WTC11 (cell line): ENCODE measurements around the gene MEGF9. TPM values are rescaled to one million over a fixed set of nuclear protein-coding genes. Genes with fewer than 3 reads are reported as not detected.

Experiments used
- ATAC-seq: fragments of 200-7000 bp; cut with Tn5 transposase; 2 replicates; pipeline ENCODE4 v1.10.0; 2021; ENCODE audit warnings: mild to moderate bottlenecking, moderate library complexity
- CTCF ChIA-PET: fragments of 300-600 bp; sonication (Branson Sonifier 250); formaldehyde crosslinking; loops from one replicate; lab custom pipeline; 2021; ENCODE audit warnings: antibody characterized with exemption; lab: Charles Lee
- POLR2A ChIA-PET: fragments of 350-600 bp; sonication (Branson Sonifier 250); formaldehyde crosslinking; loops from one replicate; lab custom pipeline; 2021; ENCODE audit warnings: antibody characterized with exemption; lab: Charles Lee
- DNase-seq: peaks from one replicate; pipeline ENCODE4 v3.0.0; 2021; ENCODE audit warnings: low spot score
- H3K27ac Mint-ChIP-seq: 2 replicates; pipeline ENCODE4 v1.8.0; 2021; ENCODE audit warnings: mixed read lengths
- H3K27me3 Mint-ChIP-seq: 2 replicates; pipeline ENCODE4 v1.8.0; 2021; ENCODE audit warnings: low read depth, mild to moderate bottlenecking, moderate library complexity, mixed read lengths
- H3K36me3 Mint-ChIP-seq: 2 replicates; pipeline ENCODE4 v1.8.0; 2021; ENCODE audit warnings: mixed read lengths
- H3K4me1 Mint-ChIP-seq: 2 replicates; pipeline ENCODE4 v1.8.0; 2022; ENCODE audit warnings: mixed read lengths
- H3K4me3 Mint-ChIP-seq: 2 replicates; pipeline ENCODE4 v1.8.0; 2021; ENCODE audit warnings: mild to moderate bottlenecking, moderate library complexity, mixed read lengths
- H3K9me3 Mint-ChIP-seq: 2 replicates; pipeline ENCODE4 v1.8.0; 2021; ENCODE audit warnings: mixed read lengths
- CDX4 ChIP-seq: fragments of 250-450 bp; sonication (Bioruptor Pico); IDR thresholded peaks from 2 replicates; pipeline ENCODE4 v1.9.0; 2021; ENCODE audit warnings: moderate library complexity, mild to moderate bottlenecking, inconsistent platforms, borderline replicate concordance
- CREM ChIP-seq: sonication (generic); formaldehyde crosslinking; IDR thresholded peaks from 2 replicates; pipeline ENCODE4 v1.8.1; 2022; ENCODE audit warnings: mild to moderate bottlenecking, missing genetic modification reagents, moderate library complexity
- ELF4 ChIP-seq: sonication (generic); formaldehyde crosslinking; IDR thresholded peaks from 2 replicates; pipeline ENCODE4 v1.8.1; 2022; ENCODE audit warnings: low read depth, mild to moderate bottlenecking, moderate library complexity, missing genetic modification reagents
- ESRRA ChIP-seq: sonication (generic); formaldehyde crosslinking; IDR thresholded peaks from 2 replicates; pipeline ENCODE4 v1.8.1; 2022; ENCODE audit warnings: mild to moderate bottlenecking, missing genetic modification reagents, borderline replicate concordance
- FOXP1 ChIP-seq: sonication (generic); formaldehyde crosslinking; IDR thresholded peaks from 2 replicates; pipeline ENCODE4 v1.8.0; 2022; ENCODE audit warnings: missing genetic modification reagents, mild to moderate bottlenecking, moderate library complexity, borderline replicate concordance
- HMGA2 ChIP-seq: fragments of 250-450 bp; sonication (Bioruptor Pico); IDR thresholded peaks from 2 replicates; pipeline ENCODE4 v1.4.0; 2021; ENCODE audit warnings: mild to moderate bottlenecking, moderate library complexity
- JAZF1 ChIP-seq: fragments of 250-450 bp; sonication (Bioruptor Pico); IDR thresholded peaks from 2 replicates; pipeline ENCODE4 v1.9.0; 2021; ENCODE audit warnings: moderate library complexity, mild to moderate bottlenecking, inconsistent platforms
- MYBL2 ChIP-seq: sonication (generic); formaldehyde crosslinking; IDR thresholded peaks from 2 replicates; pipeline ENCODE4 v1.8.1; 2023; ENCODE audit warnings: mild to moderate bottlenecking, moderate library complexity, missing genetic modification reagents
- NFATC4 ChIP-seq: fragments of 250-450 bp; sonication (Bioruptor Pico); IDR thresholded peaks from 2 replicates; pipeline ENCODE4 v1.9.0; 2021; ENCODE audit warnings: mild to moderate bottlenecking
- NFE2L1 ChIP-seq: sonication (generic); formaldehyde crosslinking; IDR thresholded peaks from 2 replicates; pipeline ENCODE4 v1.8.1; 2023; ENCODE audit warnings: missing genetic modification reagents
- NR2C2 ChIP-seq: sonication (generic); formaldehyde crosslinking; IDR thresholded peaks from 2 replicates; pipeline ENCODE4 v1.8.0; 2022; ENCODE audit warnings: mild to moderate bottlenecking, missing genetic modification reagents
- NR3C1 ChIP-seq: sonication (generic); formaldehyde crosslinking; conservative IDR thresholded peaks from 2 replicates; pipeline ENCODE4 v1.8.1; 2023; ENCODE audit warnings: low read depth, mild to moderate bottlenecking, missing genetic modification reagents
- OVOL2 ChIP-seq: fragments of 250-450 bp; sonication (Bioruptor Pico); IDR thresholded peaks from 2 replicates; pipeline ENCODE4 v1.9.0; 2021; ENCODE audit warnings: mild to moderate bottlenecking, borderline replicate concordance
- RORB ChIP-seq: fragments of 250-450 bp; sonication (Bioruptor Pico); IDR thresholded peaks from 2 replicates; pipeline ENCODE4 v1.9.0; 2021; ENCODE audit warnings: mild to moderate bottlenecking
- SP1 ChIP-seq: sonication (generic); formaldehyde crosslinking; conservative IDR thresholded peaks from 2 replicates; pipeline ENCODE4 v1.8.1; 2022; ENCODE audit warnings: missing genetic modification reagents
- ZNF121 ChIP-seq: sonication (generic); formaldehyde crosslinking; IDR thresholded peaks from 2 replicates; pipeline ENCODE4 v1.8.0; 2023; ENCODE audit warnings: missing genetic modification reagents
- ZNF138 ChIP-seq: sonication (generic); formaldehyde crosslinking; conservative IDR thresholded peaks from 2 replicates; pipeline ENCODE4 v1.8.1; 2022; ENCODE audit warnings: mild to moderate bottlenecking, moderate library complexity, missing genetic modification reagents
- ZNF263 ChIP-seq: sonication (generic); formaldehyde crosslinking; IDR thresholded peaks from 2 replicates; pipeline ENCODE4 v1.8.1; 2022; ENCODE audit warnings: low read depth, mild to moderate bottlenecking, moderate library complexity, missing genetic modification reagents
- ZNF423 ChIP-seq: fragments of 250-450 bp; sonication (Bioruptor Pico); IDR thresholded peaks from 2 replicates; pipeline ENCODE4 v2.1.2; 2022; ENCODE audit warnings: mild to moderate bottlenecking, moderate library complexity
- total RNA-seq: library from RNA; stranded (reverse); gene quantifications from 3 replicates; pipeline ENCODE4 v1.2.3, GENCODE V29; 2021
- TF ChIP-seq, protein P1 (sequence below): sonication (generic); formaldehyde crosslinking; IDR thresholded peaks from 2 replicates; pipeline ENCODE4 v1.8.1; 2022; ENCODE audit warnings: mild to moderate bottlenecking, moderate library complexity, missing genetic modification reagents
- TF ChIP-seq, protein P2 (sequence below): sonication (generic); formaldehyde crosslinking; IDR thresholded peaks from 2 replicates; pipeline ENCODE4 v1.8.0; 2022; ENCODE audit warnings: mild to moderate bottlenecking, missing genetic modification reagents
- TF ChIP-seq, protein P3 (sequence below): fragments of 250-450 bp; sonication (Bioruptor Pico); IDR thresholded peaks from 2 replicates; pipeline ENCODE4 v1.9.0; 2021; ENCODE audit warnings: mild to moderate bottlenecking
- TF ChIP-seq, protein P4 (sequence below): sonication (generic); formaldehyde crosslinking; IDR thresholded peaks from 2 replicates; pipeline ENCODE4 v1.8.1; 2023; ENCODE audit warnings: mild to moderate bottlenecking, missing genetic modification reagents, moderate library complexity

MEGF9 gene
- total RNA-seq, 1 experiment from 2014 or later: 0.92 TPM

- POLR2A ChIA-PET: no interaction called here
- H3K27me3 Mint-ChIP-seq: no peaks in the 10 kb centered on the region
- H3K9me3 Mint-ChIP-seq: no peaks in the 10 kb centered on the region
- ATAC-seq: no peak
- H3K4me1 Mint-ChIP-seq: no peaks in the 10 kb centered on the region
- TF ChIP-seq ZNF138 (CRISPR knock-in tag) (no peak), CDX4 (CRISPR knock-in tag) (no peak), ELF4 (no peak), RORB (CRISPR knock-in tag) (no peak), MYBL2 (no peak), NFE2L1 (CRISPR knock-in tag) (no peak), ZNF121 (CRISPR knock-in tag) (no peak), NR3C1 (CRISPR knock-in tag) (no peak), FOXP1 (no peak), NFATC4 (CRISPR knock-in tag) (no peak), ZNF263 (CRISPR knock-in tag) (no peak), ESRRA (no peak), JAZF1 (CRISPR knock-in tag) (no peak), OVOL2 (no peak)
- TF ChIP-seq, protein P1, sequence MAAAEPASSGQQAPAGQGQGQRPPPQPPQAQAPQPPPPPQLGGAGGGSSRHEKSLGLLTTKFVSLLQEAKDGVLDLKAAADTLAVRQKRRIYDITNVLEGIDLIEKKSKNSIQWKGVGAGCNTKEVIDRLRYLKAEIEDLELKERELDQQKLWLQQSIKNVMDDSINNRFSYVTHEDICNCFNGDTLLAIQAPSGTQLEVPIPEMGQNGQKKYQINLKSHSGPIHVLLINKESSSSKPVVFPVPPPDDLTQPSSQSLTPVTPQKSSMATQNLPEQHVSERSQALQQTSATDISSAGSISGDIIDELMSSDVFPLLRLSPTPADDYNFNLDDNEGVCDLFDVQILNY (CRISPR knock-in tag): no peak
- TF ChIP-seq, protein P2, sequence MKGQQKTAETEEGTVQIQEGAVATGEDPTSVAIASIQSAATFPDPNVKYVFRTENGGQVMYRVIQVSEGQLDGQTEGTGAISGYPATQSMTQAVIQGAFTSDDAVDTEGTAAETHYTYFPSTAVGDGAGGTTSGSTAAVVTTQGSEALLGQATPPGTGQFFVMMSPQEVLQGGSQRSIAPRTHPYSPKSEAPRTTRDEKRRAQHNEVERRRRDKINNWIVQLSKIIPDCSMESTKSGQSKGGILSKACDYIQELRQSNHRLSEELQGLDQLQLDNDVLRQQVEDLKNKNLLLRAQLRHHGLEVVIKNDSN (CRISPR knock-in tag): no peak
- TF ChIP-seq, protein P3, sequence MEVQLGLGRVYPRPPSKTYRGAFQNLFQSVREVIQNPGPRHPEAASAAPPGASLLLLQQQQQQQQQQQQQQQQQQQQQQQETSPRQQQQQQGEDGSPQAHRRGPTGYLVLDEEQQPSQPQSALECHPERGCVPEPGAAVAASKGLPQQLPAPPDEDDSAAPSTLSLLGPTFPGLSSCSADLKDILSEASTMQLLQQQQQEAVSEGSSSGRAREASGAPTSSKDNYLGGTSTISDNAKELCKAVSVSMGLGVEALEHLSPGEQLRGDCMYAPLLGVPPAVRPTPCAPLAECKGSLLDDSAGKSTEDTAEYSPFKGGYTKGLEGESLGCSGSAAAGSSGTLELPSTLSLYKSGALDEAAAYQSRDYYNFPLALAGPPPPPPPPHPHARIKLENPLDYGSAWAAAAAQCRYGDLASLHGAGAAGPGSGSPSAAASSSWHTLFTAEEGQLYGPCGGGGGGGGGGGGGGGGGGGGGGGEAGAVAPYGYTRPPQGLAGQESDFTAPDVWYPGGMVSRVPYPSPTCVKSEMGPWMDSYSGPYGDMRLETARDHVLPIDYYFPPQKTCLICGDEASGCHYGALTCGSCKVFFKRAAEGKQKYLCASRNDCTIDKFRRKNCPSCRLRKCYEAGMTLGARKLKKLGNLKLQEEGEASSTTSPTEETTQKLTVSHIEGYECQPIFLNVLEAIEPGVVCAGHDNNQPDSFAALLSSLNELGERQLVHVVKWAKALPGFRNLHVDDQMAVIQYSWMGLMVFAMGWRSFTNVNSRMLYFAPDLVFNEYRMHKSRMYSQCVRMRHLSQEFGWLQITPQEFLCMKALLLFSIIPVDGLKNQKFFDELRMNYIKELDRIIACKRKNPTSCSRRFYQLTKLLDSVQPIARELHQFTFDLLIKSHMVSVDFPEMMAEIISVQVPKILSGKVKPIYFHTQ (CRISPR knock-in tag): no peak
- TF ChIP-seq, protein P4, sequence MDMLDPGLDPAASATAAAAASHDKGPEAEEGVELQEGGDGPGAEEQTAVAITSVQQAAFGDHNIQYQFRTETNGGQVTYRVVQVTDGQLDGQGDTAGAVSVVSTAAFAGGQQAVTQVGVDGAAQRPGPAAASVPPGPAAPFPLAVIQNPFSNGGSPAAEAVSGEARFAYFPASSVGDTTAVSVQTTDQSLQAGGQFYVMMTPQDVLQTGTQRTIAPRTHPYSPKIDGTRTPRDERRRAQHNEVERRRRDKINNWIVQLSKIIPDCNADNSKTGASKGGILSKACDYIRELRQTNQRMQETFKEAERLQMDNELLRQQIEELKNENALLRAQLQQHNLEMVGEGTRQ (CRISPR knock-in tag): no peak
- no peak overlapping the region for H3K4me3 Mint-ChIP-seq
- H3K27ac Mint-ChIP-seq: no peak overlapping the region
- CTCF ChIA-PET: no interaction called here
- peaks cover 36% of the 10 kb centered on the region for H3K36me3 Mint-ChIP-seq
- no peak for DNase-seq
Measured at GRCh38 chr9:120562861-120563443, 151.3 kb downstream of the MEGF9 start.

DNA sequence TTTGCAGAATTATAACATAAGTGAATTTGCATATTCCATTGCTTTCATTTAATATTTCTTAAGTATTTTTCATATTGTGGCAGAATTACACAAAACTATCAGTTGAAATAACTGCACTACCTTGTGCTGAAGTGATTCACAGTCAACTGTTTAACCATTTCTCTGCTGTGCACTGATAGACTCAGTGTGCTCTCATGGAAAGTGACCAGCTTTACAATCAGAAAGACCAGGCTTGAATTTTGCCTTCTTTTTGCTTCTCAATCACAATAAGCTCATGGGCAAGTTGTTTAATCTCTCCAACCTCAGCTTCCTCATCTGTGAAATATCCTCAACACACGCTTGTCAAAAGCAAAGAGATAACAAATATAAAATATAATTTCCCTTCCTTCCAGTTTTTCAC, 152.6 kb downstream of the MEGF9 start:
- Mint-ChIP-seq H3K27me3 (no peaks in the 10 kb centered on the region), H3K27ac (no peak overlapping the region), H3K4me1 (no peaks in the 10 kb centered on the region), H3K9me3 (no peaks in the 10 kb centered on the region), H3K36me3 (peaks cover 28% of the 10 kb centered on the region), H3K4me3 (no peak overlapping the region)
- no peak for ATAC-seq
- TF ChIP-seq NFATC4 (CRISPR knock-in tag) (no peak), NR2C2 (CRISPR knock-in tag) (no peak), JAZF1 (CRISPR knock-in tag) (no peak), HMGA2 (CRISPR knock-in tag) (no peak), ZNF423 (CRISPR knock-in tag) (no peak), CREM (CRISPR knock-in tag) (no peak), SP1 (CRISPR knock-in tag) (no peak), ELF4 (no peak)
- ChIA-PET CTCF (no interaction called here), POLR2A (no interaction called here)
- no peak for DNase-seq
